CD4-positive, alpha-beta T cell treated with Interleukin-4 for 1 hour (primary cell): ENCODE results near the gene ZNF101.

Source experiments
- DNase-seq, 2 donors: peaks; one replicate each; pipeline ENCODE4 v3.0.0-alpha.2; 2020 to 2022

Gene ZNF101

GRCh38 chr19:19711934-19712828 lies 43.5 kb downstream of the ZNF101 start:
- no peak for DNase-seq

DNA sequence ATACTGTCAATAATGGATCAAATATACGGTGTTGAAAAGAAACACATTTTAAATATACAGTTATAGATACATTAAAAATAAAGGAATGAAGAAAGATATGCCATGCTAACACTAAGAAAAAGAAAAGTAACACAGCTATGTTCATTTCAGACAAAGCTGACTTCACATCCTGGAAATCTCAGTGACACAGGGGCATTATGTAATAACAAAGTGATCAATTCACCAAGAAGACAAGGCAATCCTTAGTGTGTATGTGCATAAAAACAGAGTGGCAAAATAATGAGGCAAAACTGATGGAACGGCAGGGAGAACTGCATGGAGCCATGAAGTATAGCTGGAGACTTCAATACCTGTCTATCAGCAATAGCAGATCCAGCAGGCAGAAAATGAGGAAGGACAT lies 51.2 kb downstream of the ZNF101 start:
- DNase-seq, result peak in 1 of 2 donors; percentile 10

DNA sequence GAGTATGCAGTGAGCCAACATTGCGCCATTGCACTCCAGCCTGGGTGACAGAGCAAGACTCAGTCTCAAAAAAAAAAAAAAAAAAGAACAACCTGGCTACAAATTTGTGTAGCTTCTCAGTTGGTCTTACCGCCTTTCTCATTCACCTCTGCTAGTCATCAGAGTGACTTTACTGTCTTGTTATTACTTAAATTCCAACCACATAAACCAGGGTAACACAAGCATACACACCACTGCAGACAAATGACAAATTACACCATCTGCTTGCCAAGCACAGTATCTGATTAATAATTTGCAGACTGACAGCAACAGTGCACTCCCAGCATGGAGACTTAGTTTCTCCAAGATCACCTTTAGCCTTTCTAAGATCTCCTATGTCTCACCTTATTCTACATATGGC lies 53.3 kb downstream of the ZNF101 start:
- DNase-seq, result no peak

GRCh38 chr19:19732579-19733501 lies 64.2 kb downstream of the ZNF101 start, which contains the start of gene ZNF14:
Gene ZNF14, minus strand, starts transcription at chr19:19733112. Its CDS starts 154 bp downstream, at chr19:19732958.
- DNase-seq, result peak; percentile 93 to 95
